Kidney (tissue), 14 donors: ENCODE results near the gene ESYT2. TPM values are rescaled to one million over a fixed set of nuclear protein-coding genes. Genes with fewer than 3 reads are reported as not detected.
A peak's percentile ranks its signal among the peaks of the same experiment; 100 is the strongest.

Source experiments
- DNase-seq, 5 donors: peaks; one replicate each; pipeline ENCODE4 v3.0.0-alpha.2; 2013 to 2020
- FAIRE-seq: peaks from 2 replicates; lab custom pipeline; 2012; peaks lifted over from hg19 to GRCh38; lab: Jason Lieb, UNC
- H3K27ac ChIP-seq, 2 donors: one replicate each; pipeline ENCODE4 v1.7.0; 2013; ENCODE audit warnings: low read depth in 2 of 2, low read length in 2 of 2, inconsistent platforms in 1 of 2
- H3K27me3 ChIP-seq: one replicate; pipeline ENCODE4 v1.7.1; 2013; ENCODE audit warnings: low read length, inconsistent platforms; ENCODE audit not compliant: control insufficient read depth, insufficient read depth
- H3K36me3 ChIP-seq, 3 donors: one replicate each; pipeline versions ENCODE4 v1.7.0 to v1.7.1; 2013; ENCODE audit warnings: low read length in 3 of 3, control low read depth in 1 of 3, inconsistent platforms in 1 of 3; ENCODE audit not compliant: insufficient read depth in 3 of 3, control insufficient read depth in 2 of 3
- H3K4me1 ChIP-seq, 3 donors: one replicate each; pipeline versions ENCODE4 v1.7.0 to v1.7.1; 2013; ENCODE audit warnings: low read length in 3 of 3, inconsistent platforms in 1 of 3, low read depth in 1 of 3; ENCODE audit not compliant: control insufficient read depth in 2 of 3, insufficient read depth in 2 of 3
- H3K4me3 ChIP-seq, 3 donors: one replicate each; pipeline versions ENCODE4 v1.7.0 to v1.8.1; 2013; ENCODE audit warnings: low read length in 3 of 3, control low read depth in 1 of 3, inconsistent platforms in 1 of 3
- H3K9ac ChIP-seq, 3 donors: one replicate each; pipeline versions ENCODE4 v1.7.0 to v1.7.1; 2013; ENCODE audit warnings: low read length in 3 of 3, control low read depth in 1 of 3, inconsistent platforms in 1 of 3
- H3K9me3 ChIP-seq, 3 donors: one replicate each; pipeline versions ENCODE4 v1.7.0 to v1.7.1; 2013; ENCODE audit warnings: low read length in 3 of 3, control low read depth in 1 of 3, inconsistent platforms in 1 of 3; ENCODE audit not compliant: control insufficient read depth in 2 of 3, insufficient read depth in 1 of 3
- CTCF ChIP-seq: IDR thresholded peaks from 3 replicates; pipeline ENCODE4 v1.5.1; 2012; ENCODE audit warnings: mild to moderate bottlenecking, moderate library complexity, borderline replicate concordance; ENCODE audit not compliant: insufficient read depth; ENCODE audit errors: extremely low read depth
- intact Hi-C: fragments of 100-400 bp; cut with DNase I; formaldehyde crosslinking; loops from one replicate; pipeline ENCODE4 v1.11.1; 2022
- polyA plus RNA-seq: library from polyadenylated mRNA; stranded (reverse); fragments of 350-450 nt; fragmentation: Illumina TruSeq; extraction: RNeasy Lipid Tissue Mini Kit (QIAGEN cat#74804); gene quantifications from one replicate; pipeline ENCODE4 v1.2.3, GENCODE V29; 2014; ENCODE audit warnings: low read depth, low replicate concordance; ENCODE audit not compliant: insufficient read depth
- total RNA-seq: library from RNA; stranded (reverse); fragmentation: NEBNext Ultra II Directional; extraction: Animal tissue kit (Norgen Biotek cat#: 25700); gene quantifications from one replicate; pipeline ENCODE4 v1.2.1, GENCODE V29; 2021
- donor health status: control.
- donor health status: control.
- donor health status: control.
- donor health status: control.
- donor health status: control.
- donor health status: DM: yes; HTN: yes; CAD: no.
- donor health status: Normal renal cell carcinoma (clear cell type).

ESYT2 gene
- total and polyA plus RNA-seq, 2 donors from 2014 or later: 19.4 to 95.8 TPM

- peak in 1 of 5 donors; percentile 11 for DNase-seq
- TF ChIP-seq CTCF: no peak
- Histone ChIP-seq H3K9ac (peak overlapping the region; percentile 15 to 81 (median 38)), H3K36me3 (no peaks in the 10 kb centered on the region), H3K4me3 (peak overlapping the region; percentile 65 to 81 (median 78)), H3K27ac (peak overlapping the region; percentile 98 to 99), H3K9me3 (no peaks in the 10 kb centered on the region), H3K4me1 (peaks cover 2 to 9% (median 5%) of the 10 kb centered on the region in 3 donors), H3K27me3 (no peaks in the 10 kb centered on the region)
- no peak for FAIRE-seq
- intact Hi-C loops: no loop called here
Measured at GRCh38 chr7:158827411-158828132, 1.7 kb downstream of the ESYT2 start.

DNA sequence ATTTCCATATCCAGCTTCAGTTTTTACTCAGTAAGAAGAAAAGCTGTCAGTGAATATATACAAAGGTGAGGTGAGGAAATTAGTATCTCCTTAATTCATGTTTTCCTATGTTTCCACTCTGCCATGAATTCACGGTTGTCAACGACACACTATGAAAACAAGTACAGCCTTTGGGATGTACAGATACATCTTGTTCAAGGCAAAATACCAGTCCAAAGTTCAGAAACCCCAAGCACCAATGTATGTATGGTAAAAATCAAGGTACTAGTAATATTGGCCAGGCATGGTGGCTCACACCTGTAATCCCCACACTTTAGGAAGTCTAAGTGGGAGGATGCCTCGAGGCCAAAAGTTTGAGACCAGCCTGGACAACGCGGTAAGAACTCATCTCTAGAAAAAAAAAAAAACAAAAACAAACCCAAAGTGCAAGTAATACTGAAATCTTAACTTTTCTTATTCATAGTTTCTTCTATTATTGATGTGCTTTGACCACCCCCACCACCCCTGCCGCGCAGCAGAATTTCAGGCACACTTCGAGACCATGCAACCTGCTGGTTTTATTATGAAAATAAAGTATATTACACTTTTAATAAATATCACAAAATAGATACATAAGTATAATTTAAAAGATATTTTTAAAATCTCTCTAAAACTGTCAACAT lies 3.5 kb downstream of the ESYT2 start:
- intact Hi-C loops: no loop called here

GRCh38 chr7:158824028-158824427 lies 5.3 kb downstream of the ESYT2 start:
- no peaks in the 10 kb centered on the region for H3K27me3 ChIP-seq
- H3K4me3 ChIP-seq: no peak overlapping the region
- DNase-seq: no peak
- no peak overlapping the region for H3K9ac ChIP-seq
- no peak for TF ChIP-seq CTCF
- peaks cover 0 to 13% (median 10%) of the 10 kb centered on the region in 3 donors for H3K4me1 ChIP-seq
- H3K27ac ChIP-seq: no peak overlapping the region
- H3K36me3 ChIP-seq: no peaks in the 10 kb centered on the region
- H3K9me3 ChIP-seq: no peaks in the 10 kb centered on the region
- FAIRE-seq: no peak
- intact Hi-C loops: no loop called here

More for the DNA sequence above, 3.5 kb downstream of the ESYT2 start:
- H3K4me1 ChIP-seq: peaks cover 2 to 9% (median 9%) of the 10 kb centered on the region in 3 donors
- DNase-seq (no peak), FAIRE-seq (no peak)
- no peak overlapping the region for H3K4me3 ChIP-seq
- H3K27ac ChIP-seq: no peak overlapping the region
- TF ChIP-seq CTCF: no peak
- no peaks in the 10 kb centered on the region for H3K27me3 ChIP-seq
- no peak overlapping the region for H3K9ac ChIP-seq
- H3K9me3 ChIP-seq: no peaks in the 10 kb centered on the region
- H3K36me3 ChIP-seq: no peaks in the 10 kb centered on the region
